Measurements from ENCODE around the gene HTT.

The HTT gene

DNA sequence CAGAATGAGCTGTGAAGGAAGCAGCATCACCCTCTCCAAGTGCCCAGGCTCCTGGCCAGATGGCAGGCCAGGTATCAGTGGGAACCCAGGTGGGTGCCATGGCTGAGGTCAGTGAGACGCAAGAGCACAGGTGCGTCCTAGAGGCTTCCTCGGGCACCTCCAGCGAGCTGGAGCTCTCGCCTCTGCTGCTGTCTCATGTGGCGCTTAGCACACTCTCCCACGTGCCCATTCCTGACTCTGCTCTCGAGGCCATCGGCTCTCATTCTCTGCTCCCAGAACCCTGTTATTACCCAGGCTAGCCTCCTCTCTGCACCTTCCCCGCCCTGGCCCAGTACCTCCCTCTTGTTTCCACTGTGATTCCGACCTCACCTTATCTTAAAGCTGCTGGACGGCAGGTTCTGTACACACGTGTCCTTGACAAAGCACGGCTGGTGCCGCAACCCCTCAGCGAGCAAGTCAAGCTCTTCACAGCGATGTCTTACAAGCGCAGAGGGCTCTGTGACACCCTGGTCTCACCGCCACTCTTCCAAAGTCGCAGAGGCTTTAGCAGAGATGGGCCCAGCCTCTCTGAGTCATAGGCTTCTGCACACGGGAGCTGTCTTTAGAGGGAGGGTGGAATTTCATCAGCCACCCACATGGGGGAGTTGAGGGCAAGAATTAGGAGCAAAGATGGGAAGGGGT, 159.1 kb downstream of the HTT start:
- no CpG with 5 or more reads among the region's 21 CpGs for WGBS, 2 donors (ENCODE audit: extremely low coverage in 2 of 2, insufficient read length in 2 of 2, insufficient replicate concordance in 1 of 2)

GRCh38 chr4:3234171-3235029, 159.9 kb downstream of the HTT start:
- H2AFZ ChIP-seq (ENCODE audit: low read length), result no peak overlapping the region
- H2BK120ac ChIP-seq (ENCODE audit: low read depth, low read length), result no peak overlapping the region
- peaks cover 8% of the 10 kb centered on the region for H3K79me1 ChIP-seq (ENCODE audit: low read depth, low read length)
- H2BK15ac ChIP-seq (ENCODE audit: low read length), result no peak overlapping the region
- no peak for DNase-seq (ENCODE audit: low spot score)
- H3K27ac ChIP-seq (replicated peaks; ENCODE audit: low read length), result no peak overlapping the region
- peak overlapping the region; percentile 10 for H4K91ac ChIP-seq (ENCODE audit: low read depth, low read length, poor library complexity)
- no peak overlapping the region for H3K4me3 ChIP-seq (ENCODE audit: low read length in 2 of 2)
- no peak overlapping the region for H3K4ac ChIP-seq (ENCODE audit: low read length)
- WGBS, 2 donors (ENCODE audit: extremely low coverage in 2 of 2, insufficient read length in 2 of 2, insufficient replicate concordance in 1 of 2), result no CpG with 5 or more reads among the region's 23 CpGs
- H2BK5ac ChIP-seq (ENCODE audit: low read length), result no peak overlapping the region
- H3K23ac ChIP-seq (ENCODE audit: low read depth, low read length, poor library complexity), result peak overlapping the region; percentile 86
- no peak overlapping the region for H3K18ac ChIP-seq (ENCODE audit: low read length)
- no peak overlapping the region for H2BK12ac ChIP-seq (ENCODE audit: low read length)
- peaks cover 0 to 9% of the 10 kb centered on the region in 2 donors for H3K4me1 ChIP-seq (ENCODE audit: control insufficient read depth in 2 of 2, insufficient read depth in 1 of 2, low read depth in 1 of 2, low read length in 2 of 2)
- H2AK5ac ChIP-seq (ENCODE audit: low read depth, low read length), result no peak overlapping the region
- peaks cover 0 to 3% of the 10 kb centered on the region in 2 donors for H3K9me3 ChIP-seq (replicated peaks in 1 of 2; ENCODE audit: control insufficient read depth in 2 of 2, insufficient read depth in 1 of 2, low read depth in 1 of 2, low read length in 2 of 2)
- H3K27me3 ChIP-seq (ENCODE audit: control insufficient read depth in 3 of 3, insufficient read depth in 3 of 3, low read depth in 1 of 3, low read length in 3 of 3), result peaks cover 0 to under 1% (median 0%) of the 10 kb centered on the region in 3 experiments
- no peak overlapping the region for H4K8ac ChIP-seq (ENCODE audit: low read depth, low read length)
- no peak overlapping the region for H3K14ac ChIP-seq (ENCODE audit: low read length)
- no peak overlapping the region for H3K4me2 ChIP-seq (ENCODE audit: insufficient read depth, low read length, poor library complexity, severe bottlenecking)
- H3K36me3 ChIP-seq (replicated peaks in 1 of 2; ENCODE audit: control insufficient read depth in 2 of 2, insufficient read depth in 2 of 2, low read length in 2 of 2), result peaks cover 70 to 94% of the 10 kb centered on the region in 2 donors
- peak overlapping the region; percentile 67 for H3K9ac ChIP-seq (ENCODE audit: low read depth, low read length, poor library complexity)

More for the DNA sequence above, 159.1 kb downstream of the HTT start:
- no peak overlapping the region for H3K14ac ChIP-seq (ENCODE audit: low read length)
- peaks cover 0 to 2% (median 0%) of the 10 kb centered on the region in 3 experiments for H3K27me3 ChIP-seq (ENCODE audit: control insufficient read depth in 3 of 3, insufficient read depth in 3 of 3, low read depth in 1 of 3, low read length in 3 of 3)
- H3K27ac ChIP-seq (replicated peaks; ENCODE audit: low read length), result no peak overlapping the region
- H2BK15ac ChIP-seq (ENCODE audit: low read length), result no peak overlapping the region
- H4K8ac ChIP-seq (ENCODE audit: low read depth, low read length), result no peak overlapping the region
- H3K9me3 ChIP-seq (replicated peaks in 1 of 2; ENCODE audit: control insufficient read depth in 2 of 2, insufficient read depth in 1 of 2, low read depth in 1 of 2, low read length in 2 of 2), result peaks cover 0 to 9% of the 10 kb centered on the region in 2 donors
- H3K9ac ChIP-seq (ENCODE audit: low read depth, low read length, poor library complexity), result no peak overlapping the region
- H3K79me1 ChIP-seq (ENCODE audit: low read depth, low read length), result peaks cover 11% of the 10 kb centered on the region
- H3K4ac ChIP-seq (ENCODE audit: low read length), result no peak overlapping the region
- H3K23ac ChIP-seq (ENCODE audit: low read depth, low read length, poor library complexity), result peak overlapping the region; percentile 40
- no peak for DNase-seq (ENCODE audit: low spot score)
- H3K4me1 ChIP-seq (ENCODE audit: control insufficient read depth in 2 of 2, insufficient read depth in 1 of 2, low read depth in 1 of 2, low read length in 2 of 2), result peaks cover 0 to 9% of the 10 kb centered on the region in 2 donors
- peaks cover 71 to 98% of the 10 kb centered on the region in 2 donors for H3K36me3 ChIP-seq (replicated peaks in 1 of 2; ENCODE audit: control insufficient read depth in 2 of 2, insufficient read depth in 2 of 2, low read length in 2 of 2)
- no peak overlapping the region for H4K91ac ChIP-seq (ENCODE audit: low read depth, low read length, poor library complexity)
- H3K4me2 ChIP-seq (ENCODE audit: insufficient read depth, low read length, poor library complexity, severe bottlenecking), result no peak overlapping the region
- H2AK5ac ChIP-seq (ENCODE audit: low read depth, low read length), result no peak overlapping the region
- no peak overlapping the region for H2AFZ ChIP-seq (ENCODE audit: low read length)
- H2BK5ac ChIP-seq (ENCODE audit: low read length), result no peak overlapping the region
- H3K18ac ChIP-seq (ENCODE audit: low read length), result peak overlapping the region; percentile 69
- H3K4me3 ChIP-seq (ENCODE audit: low read length in 2 of 2), result no peak overlapping the region
- H2BK12ac ChIP-seq (ENCODE audit: low read length), result no peak overlapping the region
- no peak overlapping the region for H2BK120ac ChIP-seq (ENCODE audit: low read depth, low read length)

GRCh38 chr4:3235030-3235345, 160.5 kb downstream of the HTT start:
- no peak for DNase-seq (ENCODE audit: low spot score)
- H2BK120ac ChIP-seq (ENCODE audit: low read depth, low read length), result no peak overlapping the region
- H3K4me3 ChIP-seq (ENCODE audit: low read length in 2 of 2), result no peak overlapping the region
- H3K23ac ChIP-seq (ENCODE audit: low read depth, low read length, poor library complexity), result peak overlapping the region; percentile 77
- no peak overlapping the region for H2AFZ ChIP-seq (ENCODE audit: low read length)
- H2BK5ac ChIP-seq (ENCODE audit: low read length), result no peak overlapping the region
- H3K9me3 ChIP-seq (replicated peaks in 1 of 2; ENCODE audit: control insufficient read depth in 2 of 2, insufficient read depth in 1 of 2, low read depth in 1 of 2, low read length in 2 of 2), result no peaks in the 10 kb centered on the region
- H3K4ac ChIP-seq (ENCODE audit: low read length), result no peak overlapping the region
- no peaks in the 10 kb centered on the region for H3K27me3 ChIP-seq (ENCODE audit: control insufficient read depth in 3 of 3, insufficient read depth in 3 of 3, low read depth in 1 of 3, low read length in 3 of 3)
- H3K4me2 ChIP-seq (ENCODE audit: insufficient read depth, low read length, poor library complexity, severe bottlenecking), result no peak overlapping the region
- peaks cover 0 to 9% of the 10 kb centered on the region in 2 donors for H3K4me1 ChIP-seq (ENCODE audit: control insufficient read depth in 2 of 2, insufficient read depth in 1 of 2, low read depth in 1 of 2, low read length in 2 of 2)
- peak overlapping the region; percentile 30 for H3K9ac ChIP-seq (ENCODE audit: low read depth, low read length, poor library complexity)
- H3K14ac ChIP-seq (ENCODE audit: low read length), result no peak overlapping the region
- no peak overlapping the region for H3K27ac ChIP-seq (replicated peaks; ENCODE audit: low read length)
- peaks cover 7% of the 10 kb centered on the region for H3K79me1 ChIP-seq (ENCODE audit: low read depth, low read length)
- WGBS, 2 donors (ENCODE audit: extremely low coverage in 2 of 2, insufficient read length in 2 of 2, insufficient replicate concordance in 1 of 2), result no CpG with 5 or more reads among the region's 14 CpGs
- no peak overlapping the region for H2BK12ac ChIP-seq (ENCODE audit: low read length)
- peaks cover 69 to 94% of the 10 kb centered on the region in 2 donors for H3K36me3 ChIP-seq (replicated peaks in 1 of 2; ENCODE audit: control insufficient read depth in 2 of 2, insufficient read depth in 2 of 2, low read length in 2 of 2)
- H4K8ac ChIP-seq (ENCODE audit: low read depth, low read length), result no peak overlapping the region
- no peak overlapping the region for H2BK15ac ChIP-seq (ENCODE audit: low read length)
- H4K91ac ChIP-seq (ENCODE audit: low read depth, low read length, poor library complexity), result peak overlapping the region; percentile 10
- no peak overlapping the region for H3K18ac ChIP-seq (ENCODE audit: low read length)
- no peak overlapping the region for H2AK5ac ChIP-seq (ENCODE audit: low read depth, low read length)

GRCh38 chr4:3235581-3235980, 161.1 kb downstream of the HTT start:
- no peak overlapping the region for H2BK12ac ChIP-seq (ENCODE audit: low read length)
- H2AK5ac ChIP-seq (ENCODE audit: low read depth, low read length), result no peak overlapping the region
- peaks cover 0 to 9% of the 10 kb centered on the region in 2 donors for H3K4me1 ChIP-seq (ENCODE audit: control insufficient read depth in 2 of 2, insufficient read depth in 1 of 2, low read depth in 1 of 2, low read length in 2 of 2)
- H3K4me2 ChIP-seq (ENCODE audit: insufficient read depth, low read length, poor library complexity, severe bottlenecking), result no peak overlapping the region
- H2BK15ac ChIP-seq (ENCODE audit: low read length), result no peak overlapping the region
- H3K4me3 ChIP-seq (ENCODE audit: low read length in 2 of 2), result no peak overlapping the region
- no peak overlapping the region for H2BK5ac ChIP-seq (ENCODE audit: low read length)
- H4K8ac ChIP-seq (ENCODE audit: low read depth, low read length), result no peak overlapping the region
- H2AFZ ChIP-seq (ENCODE audit: low read length), result no peak overlapping the region
- H3K4ac ChIP-seq (ENCODE audit: low read length), result peak overlapping the region; percentile 71
- H3K9ac ChIP-seq (ENCODE audit: low read depth, low read length, poor library complexity), result no peak overlapping the region
- no peaks in the 10 kb centered on the region for H3K27me3 ChIP-seq (ENCODE audit: control insufficient read depth in 3 of 3, insufficient read depth in 3 of 3, low read depth in 1 of 3, low read length in 3 of 3)
- WGBS, 2 donors (ENCODE audit: extremely low coverage in 2 of 2, insufficient read length in 2 of 2, insufficient replicate concordance in 1 of 2), result no CpG with 5 or more reads among the region's 11 CpGs
- H2BK120ac ChIP-seq (ENCODE audit: low read depth, low read length), result no peak overlapping the region
- no peak for DNase-seq (ENCODE audit: low spot score)
- H3K79me1 ChIP-seq (ENCODE audit: low read depth, low read length), result peaks cover 5% of the 10 kb centered on the region
- no peak overlapping the region for H3K18ac ChIP-seq (ENCODE audit: low read length)
- no peaks in the 10 kb centered on the region for H3K9me3 ChIP-seq (replicated peaks in 1 of 2; ENCODE audit: control insufficient read depth in 2 of 2, insufficient read depth in 1 of 2, low read depth in 1 of 2, low read length in 2 of 2)
- peaks cover 68 to 94% of the 10 kb centered on the region in 2 donors for H3K36me3 ChIP-seq (replicated peaks in 1 of 2; ENCODE audit: control insufficient read depth in 2 of 2, insufficient read depth in 2 of 2, low read length in 2 of 2)
- H3K14ac ChIP-seq (ENCODE audit: low read length), result peak overlapping the region; percentile 63
- H4K91ac ChIP-seq (ENCODE audit: low read depth, low read length, poor library complexity), result peak overlapping the region; percentile 27
- no peak overlapping the region for H3K23ac ChIP-seq (ENCODE audit: low read depth, low read length, poor library complexity)
- H3K27ac ChIP-seq (replicated peaks; ENCODE audit: low read length), result no peak overlapping the region
